ENCODE results near the gene MGST3.
"Not testable (repeated sequence)": the region's sequence is repeated elsewhere in the genome, so short reads cannot be mapped to it uniquely, and the experiment has no call there.

Gene MGST3

GRCh38 chr1:165629848-165630628, 996 bp upstream of the MGST3 start:
- DNase-seq: no peak

DNA sequence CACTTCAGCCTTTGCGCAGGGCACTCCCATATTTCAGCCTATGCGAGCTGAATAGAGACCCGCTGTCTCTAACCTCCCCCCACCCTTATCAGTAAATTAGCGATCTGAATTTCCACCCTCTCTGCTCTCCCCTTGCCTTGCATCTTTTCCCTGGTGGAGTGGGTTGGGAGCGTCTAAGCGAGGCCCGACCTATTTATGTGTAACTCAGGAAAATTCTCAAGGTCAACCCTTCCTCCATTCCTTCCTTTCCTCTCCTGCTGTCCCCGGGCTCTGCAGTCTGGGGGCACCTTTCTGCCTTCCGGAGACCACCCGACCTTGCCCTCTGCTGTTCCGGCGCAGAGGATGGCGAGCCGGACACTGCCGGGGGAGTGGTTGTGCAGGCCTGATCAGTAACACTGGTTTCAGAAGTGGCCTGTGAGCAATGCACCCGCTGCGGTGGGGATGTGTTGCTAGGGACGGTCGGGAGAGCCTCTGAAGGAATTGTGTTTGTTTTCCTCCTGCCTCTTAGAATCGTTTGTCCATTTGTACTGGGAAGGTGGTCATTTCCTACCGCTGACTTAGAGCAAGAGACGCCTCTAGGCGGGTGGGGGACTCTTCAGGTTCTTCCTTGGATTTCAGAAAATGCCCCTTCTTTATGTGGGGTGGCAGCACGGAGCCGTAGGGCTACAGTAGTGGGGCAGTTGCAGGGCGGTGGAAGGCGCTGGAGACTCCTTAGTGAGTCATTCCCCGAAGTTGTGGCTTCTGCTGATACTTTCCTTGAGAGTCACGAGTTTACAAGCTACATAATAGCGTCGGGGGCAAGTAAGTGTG, 513 bp downstream of the MGST3 start:
- DNase-seq: peak; percentile 52

GRCh38 chr1:165632152-165632469, 1.1 kb downstream of the MGST3 start:
- no peak for DNase-seq

DNA sequence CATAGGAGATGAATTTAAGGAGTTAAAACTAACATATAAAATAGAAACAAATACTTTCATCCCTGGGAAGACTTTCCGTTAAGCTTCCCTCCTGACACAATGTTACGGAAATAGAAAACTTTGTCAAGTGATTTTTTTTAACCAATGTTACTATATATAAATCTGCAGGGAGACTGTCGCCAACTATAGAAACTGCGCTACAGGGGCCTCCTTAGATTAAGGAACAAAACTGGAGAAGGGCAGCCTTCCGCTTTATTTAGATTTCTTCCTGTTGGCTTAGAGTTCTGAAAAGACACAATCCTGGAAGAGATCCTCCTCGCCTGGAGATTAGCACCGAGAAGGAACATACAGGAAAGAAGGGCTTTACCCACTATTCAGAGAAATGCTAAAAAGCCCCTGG, 1.5 kb downstream of the MGST3 start:
- no peak for DNase-seq

DNA sequence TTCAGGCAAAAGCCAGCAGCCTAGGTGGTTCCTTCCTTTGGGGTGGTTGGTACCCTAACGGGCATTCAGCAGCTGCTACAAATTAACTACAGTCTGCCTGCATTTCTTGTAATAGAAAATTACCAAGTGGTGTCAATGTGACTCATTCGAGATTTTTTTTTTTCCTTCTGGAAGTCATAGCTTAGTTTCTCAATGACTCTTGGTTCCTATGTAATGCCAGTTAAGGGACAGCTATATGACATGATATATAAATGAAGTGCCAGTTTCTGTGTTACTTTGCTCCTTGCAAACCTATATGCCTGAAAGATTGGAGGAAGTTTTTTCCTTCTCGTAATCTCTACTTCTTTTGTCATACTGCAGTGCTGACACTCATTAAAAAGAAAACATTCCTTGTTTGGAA, 2.6 kb downstream of the MGST3 start:
- DNase-seq: no peak

DNA sequence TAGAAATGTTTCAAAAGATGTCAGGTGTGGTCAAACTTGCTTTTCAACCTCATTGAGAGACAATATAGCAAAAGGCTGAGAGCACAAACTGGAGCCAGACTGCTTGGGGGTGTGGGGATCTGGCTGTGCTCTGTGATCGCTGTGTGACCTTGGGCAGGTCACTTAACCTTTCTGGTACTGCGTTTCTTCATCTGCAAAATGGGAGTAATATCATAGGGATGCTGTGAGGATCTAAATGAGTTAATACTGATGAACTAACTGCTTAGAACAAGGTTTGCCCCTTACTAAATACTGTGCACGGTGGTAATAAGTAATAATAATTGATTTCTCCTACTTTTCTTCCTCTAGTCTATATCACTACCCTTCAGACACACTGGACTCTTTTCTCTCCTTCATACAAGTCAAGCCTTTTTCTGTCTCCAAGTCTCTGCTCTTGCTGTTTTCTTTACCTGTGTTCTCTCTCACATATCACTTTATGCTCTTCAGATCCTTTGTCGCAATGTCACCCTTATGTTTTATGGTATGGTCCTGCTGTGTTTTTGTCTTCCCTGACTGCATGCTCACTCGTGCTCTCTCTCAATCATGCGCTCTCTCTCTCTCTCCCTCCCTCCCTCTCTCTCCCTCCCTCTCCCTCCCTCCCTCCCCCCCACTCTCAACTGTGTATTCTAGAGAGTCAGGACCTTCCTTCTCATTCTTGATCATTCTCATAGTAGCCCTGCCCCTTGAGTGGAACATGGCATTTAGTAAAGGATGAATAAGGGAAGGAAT, 3.3 kb downstream of the MGST3 start:
- no peak for DNase-seq

- DNase-seq: no peak
Measured at GRCh38 chr1:165635329-165635728, 4.3 kb downstream of the MGST3 start.

DNA sequence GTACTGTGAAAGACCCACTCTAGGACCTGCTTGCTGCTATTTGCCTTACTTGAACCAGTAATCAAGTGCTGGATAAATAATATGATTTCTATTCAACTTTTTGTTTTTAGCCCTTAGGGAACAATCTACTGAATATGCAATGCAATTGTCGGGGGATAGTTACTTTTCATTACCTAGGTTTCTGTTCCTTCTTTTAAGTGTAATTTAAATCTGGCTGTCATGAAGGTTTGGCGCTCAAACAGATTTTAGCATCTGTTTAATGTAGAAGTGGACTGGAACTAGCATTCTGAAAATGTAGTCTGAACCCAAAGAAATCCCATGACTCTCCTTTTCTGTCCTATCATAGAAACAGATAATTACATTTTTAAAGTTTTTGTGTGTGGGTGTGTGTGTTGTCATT, 4.8 kb downstream of the MGST3 start:
- no peak for DNase-seq

DNA sequence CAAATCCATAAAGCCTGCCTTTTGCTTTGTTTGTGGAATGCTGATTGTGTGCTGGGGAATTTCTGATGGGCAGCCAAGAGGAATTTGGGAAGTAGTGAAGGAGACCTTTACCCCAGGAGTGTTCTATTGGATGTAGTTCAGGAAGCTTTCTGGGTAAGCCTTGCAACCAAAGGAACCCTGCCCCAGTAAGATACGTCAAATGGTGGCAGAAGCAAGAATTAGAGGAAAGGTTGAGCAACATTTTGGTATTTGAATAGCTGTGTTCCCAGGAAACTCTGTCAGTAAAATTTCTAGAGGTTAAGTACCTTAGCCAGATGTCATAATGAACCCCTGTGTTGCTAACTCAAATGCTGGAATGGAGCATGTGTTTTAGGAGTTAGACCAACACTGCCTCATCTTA, 6.4 kb downstream of the MGST3 start:
- no peak for DNase-seq

DNA sequence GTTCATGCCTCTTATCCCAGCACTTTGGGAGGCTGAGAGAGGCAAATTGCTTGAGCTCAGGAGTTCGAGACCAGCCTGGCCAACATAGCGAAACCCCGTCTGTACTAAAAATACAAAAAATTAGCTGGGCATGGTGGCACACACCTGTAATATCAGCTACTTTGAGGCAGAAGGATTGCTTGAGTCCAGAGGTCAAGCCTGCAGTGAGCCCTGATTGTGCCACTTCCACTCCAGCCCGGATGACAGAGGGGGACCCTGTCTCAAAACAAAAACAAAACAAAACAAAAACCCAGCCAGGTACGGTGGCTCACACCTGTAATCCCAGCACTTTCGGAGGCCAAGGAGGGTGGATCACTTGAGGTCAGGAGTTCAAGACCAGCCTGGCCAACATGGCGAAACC, 7.2 kb downstream of the MGST3 start:
- DNase-seq: not testable (repeated sequence)

DNA sequence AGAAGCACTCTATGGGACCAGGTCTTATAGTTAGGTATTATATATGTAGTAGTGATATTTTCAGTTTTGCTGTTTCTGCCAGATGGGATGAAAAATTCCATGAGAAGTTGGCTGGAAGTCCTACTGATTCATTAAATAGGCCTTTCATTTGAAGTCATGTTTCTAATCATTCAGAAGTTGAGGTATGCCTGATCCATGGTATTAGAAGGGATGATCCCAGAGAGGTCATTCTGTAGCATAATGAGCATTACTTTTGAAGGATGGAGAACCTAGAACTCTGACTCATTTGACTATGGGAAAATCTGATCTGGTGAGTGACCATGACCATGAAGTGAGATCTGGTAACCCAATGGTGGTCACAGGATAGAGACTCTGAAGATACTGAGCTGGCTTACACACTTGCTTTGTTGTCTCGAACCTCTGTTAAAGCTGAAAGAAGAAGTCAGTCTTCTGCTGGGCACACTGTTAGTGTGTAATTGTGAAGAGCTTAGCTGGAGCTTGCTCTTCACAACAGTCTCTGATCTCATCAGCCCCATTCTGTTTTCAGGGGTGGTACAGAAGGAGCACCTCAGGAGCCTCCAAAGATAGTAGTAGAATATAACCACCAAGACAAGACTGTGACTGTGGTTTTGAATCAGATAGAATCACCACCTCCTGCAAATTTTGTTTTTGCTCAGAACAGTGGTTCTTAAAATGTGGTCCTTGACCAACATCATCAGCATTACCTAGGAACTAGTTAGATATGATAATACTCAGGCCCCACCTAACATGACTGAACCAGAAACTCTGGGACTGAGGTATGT, 9.0 kb downstream of the MGST3 start:
- DNase-seq: no peak

DNA sequence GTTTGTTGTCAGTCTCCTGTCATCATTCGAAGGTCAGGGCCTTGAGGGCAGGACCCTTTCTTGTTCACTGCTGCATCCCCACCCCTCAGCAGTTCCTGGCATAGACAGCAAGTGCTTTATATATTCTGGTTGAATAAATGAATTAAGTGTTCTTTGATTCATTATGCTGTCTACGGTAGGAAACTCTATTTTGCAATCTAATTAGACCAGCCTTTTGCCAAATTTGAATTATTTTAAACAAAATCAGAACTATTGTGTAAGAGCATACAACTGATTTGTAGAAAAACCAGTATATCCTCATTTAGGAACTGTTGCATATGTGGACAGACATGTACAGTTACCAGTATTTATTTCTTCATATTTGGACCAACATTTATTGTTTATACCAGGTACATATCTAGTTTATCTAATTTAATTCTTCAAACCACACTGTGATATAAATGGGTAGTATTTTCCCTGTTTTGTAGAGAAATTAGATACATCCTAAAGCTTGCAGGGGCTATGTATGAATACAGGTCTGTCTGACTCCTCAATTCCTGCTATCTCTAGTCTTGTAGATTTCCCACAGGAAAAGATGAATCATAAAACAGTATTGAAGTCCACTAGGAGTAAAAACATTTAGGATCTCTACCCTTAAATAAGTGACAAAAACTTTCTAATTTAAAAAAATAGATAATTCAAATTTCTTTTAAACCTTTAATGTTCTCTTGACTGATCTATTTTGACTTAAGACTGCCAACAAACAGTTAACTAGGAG, 10.4 kb downstream of the MGST3 start:
- no peak for DNase-seq

- no peak for DNase-seq
Measured at GRCh38 chr1:165644064-165644735, 13.2 kb downstream of the MGST3 start.

DNA sequence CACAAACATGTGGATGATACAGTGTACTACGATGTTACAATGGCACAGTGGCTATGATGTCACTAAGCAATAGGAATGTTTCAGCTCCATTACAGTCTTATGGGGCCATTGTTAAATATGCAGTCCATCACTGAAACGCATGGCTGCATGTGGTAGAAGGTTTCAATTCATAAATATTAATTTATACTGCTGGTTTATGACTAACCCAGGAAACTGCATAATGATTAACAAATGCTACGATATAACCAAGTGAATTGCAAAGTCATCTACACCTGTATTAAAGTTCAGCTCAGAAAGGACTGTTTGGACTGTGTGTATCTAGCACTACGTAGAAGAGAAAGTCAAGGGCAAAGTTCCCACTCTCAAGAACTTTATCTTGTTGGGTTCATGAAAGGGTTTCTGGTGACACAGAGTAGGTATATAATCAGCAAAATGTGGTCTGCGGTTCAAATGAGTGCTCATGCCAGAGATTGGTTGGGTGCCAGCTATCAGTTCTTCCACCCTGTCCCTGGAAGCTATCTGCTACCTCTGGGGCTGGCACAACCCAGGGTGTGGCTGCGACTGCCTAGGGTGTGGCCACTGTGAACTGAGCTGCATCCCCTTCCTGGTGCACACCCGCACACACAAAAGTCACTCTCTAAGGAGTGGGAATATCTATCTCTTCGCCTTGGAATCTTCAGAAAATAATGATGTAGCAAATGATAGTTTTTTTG, 14.8 kb downstream of the MGST3 start:
- no peak for DNase-seq

DNA sequence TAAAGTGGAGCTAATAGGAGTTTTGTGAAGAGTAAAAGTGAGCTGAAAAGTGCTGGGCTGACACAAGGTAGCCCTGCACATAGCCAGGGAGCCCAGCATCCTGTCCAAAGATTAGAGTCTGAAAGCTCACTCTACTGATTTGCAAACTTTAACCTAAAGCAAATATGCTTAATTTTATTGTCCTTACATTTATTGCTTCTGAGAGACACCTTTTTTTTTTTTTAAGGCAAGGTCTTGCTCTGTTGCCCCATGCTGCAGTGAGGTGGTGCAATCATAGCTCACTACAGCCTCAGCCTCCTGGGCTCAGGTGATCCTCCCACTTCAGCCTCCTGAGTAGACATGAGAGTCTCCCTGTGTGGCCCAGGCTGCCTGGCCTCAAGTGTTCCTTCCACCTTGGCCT, 16.5 kb downstream of the MGST3 start:
- no peak for DNase-seq

GRCh38 chr1:165647970-165648369, 16.9 kb downstream of the MGST3 start:
- no peak for DNase-seq

- no peak for DNase-seq
Measured at GRCh38 chr1:165648919-165649572, 18.0 kb downstream of the MGST3 start.

GRCh38 chr1:165650981-165651625, 20.1 kb downstream of the MGST3 start:
- DNase-seq: no peak

DNA sequence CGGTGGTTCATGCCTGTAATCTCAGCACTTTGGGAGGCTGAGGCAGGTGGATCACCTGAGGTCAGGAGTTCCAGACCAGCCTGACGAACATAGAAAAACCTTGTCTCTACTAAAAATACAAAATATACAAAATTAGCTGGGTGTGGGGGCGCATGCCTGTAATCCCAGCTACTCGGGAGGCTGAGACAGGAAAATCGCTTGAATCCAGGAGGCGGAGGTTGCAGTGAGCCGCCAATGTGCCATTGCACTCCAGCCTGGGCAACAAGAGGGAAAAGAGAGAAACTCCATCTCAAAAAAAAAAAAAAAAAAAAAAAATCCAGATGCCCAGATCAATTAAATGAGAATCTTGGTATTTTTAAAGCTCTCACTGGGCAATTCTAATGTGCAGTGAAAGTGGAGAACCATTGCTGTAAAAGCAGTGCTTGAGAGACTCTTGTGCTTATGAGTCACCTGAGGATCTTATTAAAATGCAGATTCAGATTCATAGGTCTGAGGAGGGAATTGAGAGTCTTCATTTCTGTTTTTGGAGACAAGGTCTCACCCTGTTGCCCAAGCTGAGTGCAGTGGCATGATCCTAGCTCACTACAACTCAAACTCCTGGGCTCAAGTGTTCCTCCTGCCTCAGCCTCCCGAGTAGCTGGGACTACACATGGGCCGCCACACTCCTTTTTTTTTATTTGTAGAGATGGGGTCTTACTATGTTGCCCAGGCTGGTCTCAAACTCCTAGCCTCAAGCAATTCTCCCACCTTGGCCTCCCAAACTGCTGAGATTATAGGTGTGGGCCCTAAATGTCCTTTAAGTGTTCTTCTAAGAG, 27.9 kb downstream of the MGST3 start:
- not testable (repeated sequence) for DNase-seq
